Measurements from ENCODE around the gene PHF19.

Gene PHF19

GRCh38 chr9:120842685-120843485 is 34.1 kb downstream of the PHF19 start, which contains the start of gene PSMD5:
TSS of gene PSMD5 (minus strand) at chr9:120842922. CDS start at chr9:120842909, 13 bp downstream.
- peak within 1 kb of the TSS; percentile 72 for H3K4me2 ChIP-seq
- no peak within 1 kb of the TSS for H3K4me3 ChIP-seq (IDR thresholded peaks at IDR 0.05; ENCODE audit: insufficient read depth, low read depth, low read length)
- H3K36me3 ChIP-seq (ENCODE audit: insufficient read depth), result 0 out of 2 replicates have a peak, but pooled peaks cover 3% of the 10 kb centered on the region
- H3K4me1 ChIP-seq (ENCODE audit: low read depth, poor library complexity, severe bottlenecking), result peaks cover 11% of the 10 kb centered on the region
- H2AFZ ChIP-seq (ENCODE audit: low read depth), result peak within 1 kb of the TSS; percentile 68
- H3K27ac ChIP-seq, result peak within 1 kb of the TSS; percentile 74
- no peaks in the 10 kb centered on the region for H3K27me3 ChIP-seq (ENCODE audit: insufficient read depth, low read depth)
- H3K9ac ChIP-seq, result peak within 1 kb of the TSS; percentile 86
- peaks cover 32% of the 10 kb centered on the region for H3K79me2 ChIP-seq (ENCODE audit: insufficient read depth, low read depth)
- no peak for TF ChIP-seq CTCF (conservative IDR thresholded peaks at IDR 0.05; ENCODE audit: low read depth, low read length)
- no peaks in the 10 kb centered on the region for H4K20me1 ChIP-seq (ENCODE audit: insufficient read depth)

- Histone ChIP-seq H3K4me2 (peak overlapping the region; percentile 72), H3K4me3 (IDR thresholded peaks at IDR 0.05; ENCODE audit: insufficient read depth, low read depth, low read length) (no peak overlapping the region), H2AFZ (ENCODE audit: low read depth) (peak overlapping the region; percentile 68), H3K79me2 (ENCODE audit: insufficient read depth, low read depth) (peaks cover 36% of the 10 kb centered on the region), H3K27ac (peak overlapping the region; percentile 74), H3K36me3 (ENCODE audit: insufficient read depth) (0 out of 2 replicates have a peak, but pooled peaks cover 3% of the 10 kb centered on the region), H3K27me3 (ENCODE audit: insufficient read depth, low read depth) (no peaks in the 10 kb centered on the region), H3K4me1 (ENCODE audit: low read depth, poor library complexity, severe bottlenecking) (peaks cover 11% of the 10 kb centered on the region), H4K20me1 (ENCODE audit: insufficient read depth) (no peaks in the 10 kb centered on the region), H3K9ac (peak overlapping the region; percentile 86)
- TF ChIP-seq CTCF (conservative IDR thresholded peaks at IDR 0.05; ENCODE audit: low read depth, low read length), result no peak
These were observed 34.9 kb downstream of the PHF19 start for GRCh38 chr9:120841930-120842684.

- Histone ChIP-seq H4K20me1 (ENCODE audit: insufficient read depth) (no peaks in the 10 kb centered on the region), H3K36me3 (ENCODE audit: insufficient read depth) (0 out of 2 replicates have a peak, but pooled peaks cover 4% of the 10 kb centered on the region), H3K4me1 (ENCODE audit: low read depth, poor library complexity, severe bottlenecking) (peaks cover 11% of the 10 kb centered on the region), H3K4me2 (no peak overlapping the region), H2AFZ (ENCODE audit: low read depth) (no peak overlapping the region), H3K27ac (no peak overlapping the region), H3K4me3 (IDR thresholded peaks at IDR 0.05; ENCODE audit: insufficient read depth, low read depth, low read length) (no peak overlapping the region), H3K79me2 (ENCODE audit: insufficient read depth, low read depth) (peaks cover 36% of the 10 kb centered on the region), H3K9ac (no peak overlapping the region), H3K27me3 (ENCODE audit: insufficient read depth, low read depth) (no peaks in the 10 kb centered on the region)
- TF ChIP-seq CTCF (conservative IDR thresholded peaks at IDR 0.05; ENCODE audit: low read depth, low read length), result no peak
These were observed 37.8 kb downstream of the PHF19 start for GRCh38 chr9:120839146-120839545.

GRCh38 chr9:120837921-120838320 is 39.1 kb downstream of the PHF19 start:
- H3K79me2 ChIP-seq (ENCODE audit: insufficient read depth, low read depth), result peaks cover 29% of the 10 kb centered on the region
- no peak overlapping the region for H3K9ac ChIP-seq
- no peaks in the 10 kb centered on the region for H3K27me3 ChIP-seq (ENCODE audit: insufficient read depth, low read depth)
- H3K36me3 ChIP-seq (ENCODE audit: insufficient read depth), result 0 out of 2 replicates have a peak, but pooled peaks cover 4% of the 10 kb centered on the region
- H2AFZ ChIP-seq (ENCODE audit: low read depth), result no peak overlapping the region
- H4K20me1 ChIP-seq (ENCODE audit: insufficient read depth), result no peaks in the 10 kb centered on the region
- H3K27ac ChIP-seq, result no peak overlapping the region
- no peak for TF ChIP-seq CTCF (conservative IDR thresholded peaks at IDR 0.05; ENCODE audit: low read depth, low read length)
- no peak overlapping the region for H3K4me2 ChIP-seq
- peaks cover 11% of the 10 kb centered on the region for H3K4me1 ChIP-seq (ENCODE audit: low read depth, poor library complexity, severe bottlenecking)
- no peak overlapping the region for H3K4me3 ChIP-seq (IDR thresholded peaks at IDR 0.05; ENCODE audit: insufficient read depth, low read depth, low read length)

Measured in KMS-11 (cell line).